Right renal cortex interstitium (tissue), 3 donors: Measurements from ENCODE around the gene KERA. TPM values are rescaled to one million over a fixed set of nuclear protein-coding genes. Genes with fewer than 3 reads are reported as not detected.
"Not testable (repeated sequence)": the region's sequence is repeated elsewhere in the genome, so short reads cannot be mapped to it uniquely, and the experiment has no call there.

Experiments used
- DNase-seq, 3 donors: peaks; one replicate each; pipeline ENCODE4 v3.0.0-alpha.2; 2013; ENCODE audit warnings: low read depth in 3 of 3, low spot score in 2 of 3
- polyA plus RNA-seq, 3 donors: library from polyadenylated mRNA; unstranded; fragments of 120-200 nt; gene quantifications; one replicate each; pipeline ENCODE4 v1.2.1, GENCODE V29; 2013; ENCODE audit not compliant: insufficient read length in 3 of 3

KERA gene, protein sequence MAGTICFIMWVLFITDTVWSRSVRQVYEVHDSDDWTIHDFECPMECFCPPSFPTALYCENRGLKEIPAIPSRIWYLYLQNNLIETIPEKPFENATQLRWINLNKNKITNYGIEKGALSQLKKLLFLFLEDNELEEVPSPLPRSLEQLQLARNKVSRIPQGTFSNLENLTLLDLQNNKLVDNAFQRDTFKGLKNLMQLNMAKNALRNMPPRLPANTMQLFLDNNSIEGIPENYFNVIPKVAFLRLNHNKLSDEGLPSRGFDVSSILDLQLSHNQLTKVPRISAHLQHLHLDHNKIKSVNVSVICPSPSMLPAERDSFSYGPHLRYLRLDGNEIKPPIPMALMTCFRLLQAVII
- not detected for polyA plus RNA-seq

GRCh38 chr12:91057368-91058165, at the start of gene KERA:
TSS of gene KERA (minus strand) at chr12:91058024. CDS start at chr12:91056281, 1,743 bp downstream.
- DNase-seq: no peak

GRCh38 chr12:91106283-91106682, 48.5 kb upstream of the KERA start:
- no peak for DNase-seq

GRCh38 chr12:91105807-91106206, 48.0 kb upstream of the KERA start:
- no peak for DNase-seq

- DNase-seq: no peak
These were observed 47.1 kb upstream of the KERA start for GRCh38 chr12:91104812-91105466.

DNA sequence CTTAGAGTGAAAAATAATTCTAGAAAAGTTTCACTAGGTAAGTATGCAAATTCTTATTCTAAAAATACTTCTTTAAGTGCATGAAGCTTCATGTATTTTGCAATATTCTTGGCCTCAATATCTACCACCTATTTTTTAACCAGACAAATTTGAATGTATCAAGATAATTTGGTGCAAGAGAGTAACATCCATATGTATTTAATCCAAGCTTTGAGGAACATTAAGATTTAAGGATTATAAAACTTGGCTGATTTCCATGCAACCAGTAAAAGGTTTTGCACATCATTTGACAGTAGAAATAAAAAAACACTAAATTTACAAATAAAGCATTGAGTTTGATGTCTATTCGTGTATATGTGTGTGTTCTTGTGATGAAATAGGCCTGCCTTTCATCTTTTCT, 45.8 kb upstream of the KERA start:
- no peak for DNase-seq

- DNase-seq: no peak
These were observed 45.3 kb upstream of the KERA start for GRCh38 chr12:91103101-91103500.

- no peak for DNase-seq
These were observed 43.1 kb upstream of the KERA start for GRCh38 chr12:91100906-91101305.

GRCh38 chr12:91099836-91100235, 42.0 kb upstream of the KERA start:
- DNase-seq: no peak

DNA sequence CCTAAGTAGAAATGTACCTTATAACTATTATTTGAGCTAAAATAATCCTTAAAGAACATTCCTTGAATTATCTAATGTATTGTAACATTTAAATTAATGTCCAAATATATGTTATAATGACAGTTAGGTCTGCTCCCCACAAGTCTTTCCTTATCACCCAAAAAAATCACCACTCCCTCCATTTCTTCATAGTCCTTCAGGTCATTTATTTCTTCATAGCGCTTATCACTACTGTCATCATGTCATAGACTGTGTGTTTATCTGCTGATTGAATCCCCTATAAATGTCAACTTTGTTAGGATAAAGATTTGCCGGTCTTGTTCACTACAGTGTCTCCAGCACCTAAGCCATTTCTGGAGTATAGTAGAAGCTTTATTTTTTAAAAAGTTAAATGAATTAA, 41.5 kb upstream of the KERA start:
- no peak for DNase-seq

DNA sequence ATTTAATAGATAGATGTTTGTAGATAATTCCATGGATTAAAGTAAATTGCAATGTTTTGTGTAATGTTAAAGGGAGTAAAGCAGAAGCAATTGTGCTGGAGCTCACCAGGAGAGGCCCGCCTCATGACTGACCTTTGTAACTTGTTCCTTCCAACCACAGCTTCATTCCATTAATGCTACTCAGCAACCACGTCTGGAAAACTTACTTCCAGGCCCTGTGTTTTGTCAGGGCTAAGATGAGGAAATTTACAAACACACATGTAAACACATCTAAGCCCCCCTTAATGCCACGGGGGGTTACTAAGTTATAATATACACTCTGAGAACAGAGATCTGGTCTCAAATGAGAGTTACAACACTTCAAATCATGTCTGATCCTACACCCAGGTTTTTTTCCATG, 41.1 kb upstream of the KERA start:
- no peak for DNase-seq

DNA sequence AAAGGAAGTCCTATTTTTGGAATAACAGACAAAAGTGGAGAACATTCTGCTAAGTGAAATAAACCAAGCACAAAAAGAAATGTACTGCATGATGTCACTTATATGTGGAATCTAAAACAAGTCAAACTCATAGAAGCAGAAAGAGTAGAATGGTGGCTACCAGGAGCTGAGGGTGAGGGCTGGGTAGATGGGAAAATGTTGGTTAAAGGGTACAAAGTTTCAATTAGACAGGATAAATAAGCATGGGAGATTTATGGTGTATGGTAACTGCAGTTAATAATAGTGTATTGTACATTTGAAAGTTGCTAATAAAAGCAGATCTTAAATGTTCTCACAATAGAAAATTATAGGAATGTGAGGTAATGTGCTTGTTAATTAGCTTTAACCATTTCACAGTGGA, 40.6 kb upstream of the KERA start:
- DNase-seq: no peak

- DNase-seq: no peak
These were observed 37.1 kb upstream of the KERA start for GRCh38 chr12:91094957-91095356.

GRCh38 chr12:91094032-91094662, 36.3 kb upstream of the KERA start:
- no peak for DNase-seq

GRCh38 chr12:91093341-91093740, 35.5 kb upstream of the KERA start:
- DNase-seq: no peak

DNA sequence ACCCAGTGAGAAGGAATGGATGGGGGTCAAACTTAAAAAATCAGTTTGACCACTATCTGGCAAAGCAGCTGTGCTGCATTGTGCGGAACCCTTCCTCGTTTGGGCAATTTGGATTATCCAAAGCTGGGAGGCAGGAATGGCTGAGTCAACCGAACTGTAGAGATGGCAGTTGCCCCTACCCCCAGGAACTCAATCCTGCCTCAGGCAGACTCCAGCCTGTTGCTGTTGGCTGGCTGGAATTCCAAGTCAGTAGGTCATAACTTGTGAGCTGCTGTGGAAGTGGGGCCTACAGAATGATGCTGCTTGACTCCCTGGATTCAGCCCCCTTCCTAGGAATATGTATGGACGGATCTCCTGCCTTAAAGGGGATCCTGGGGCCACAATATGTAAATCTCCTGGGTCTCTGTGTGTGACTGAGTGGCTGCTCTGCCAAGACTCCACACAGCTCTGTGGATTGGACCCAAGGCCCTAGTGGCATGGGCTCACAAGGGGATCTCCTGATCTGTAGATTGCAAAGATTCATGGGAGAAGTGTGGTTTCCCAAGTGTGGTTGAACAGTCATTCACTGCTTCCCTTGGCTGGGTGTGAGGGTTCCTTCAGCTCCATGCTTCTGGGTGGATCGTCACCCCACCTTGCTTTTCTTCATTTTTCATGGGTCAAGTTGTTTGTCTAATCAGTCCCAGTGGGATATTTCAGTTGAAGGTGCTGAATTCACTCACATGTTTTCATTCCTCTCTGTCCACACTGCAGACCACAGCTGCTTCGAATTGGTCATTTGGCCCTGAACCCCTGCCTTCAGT, 34.3 kb upstream of the KERA start:
- DNase-seq: no peak

DNA sequence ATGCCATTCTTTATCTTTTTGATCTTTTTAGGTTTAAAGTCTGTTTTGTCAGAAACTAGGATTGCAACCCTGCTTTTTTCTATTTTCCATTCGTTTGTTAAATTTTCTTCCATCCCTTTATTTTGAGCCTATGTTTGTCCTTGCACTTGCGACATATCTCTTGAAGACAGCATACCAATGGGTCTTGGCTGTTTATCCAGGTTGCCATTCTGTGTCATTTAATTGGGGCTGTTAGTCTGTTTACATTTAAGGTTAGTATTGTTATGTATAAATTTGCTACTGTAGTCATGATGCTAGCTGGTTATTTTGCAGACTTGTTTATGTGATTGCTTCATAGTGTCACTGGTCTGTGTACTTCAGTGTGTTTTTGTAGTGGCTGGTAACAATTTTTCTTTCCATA, 32.1 kb upstream of the KERA start:
- not testable (repeated sequence) for DNase-seq

DNA sequence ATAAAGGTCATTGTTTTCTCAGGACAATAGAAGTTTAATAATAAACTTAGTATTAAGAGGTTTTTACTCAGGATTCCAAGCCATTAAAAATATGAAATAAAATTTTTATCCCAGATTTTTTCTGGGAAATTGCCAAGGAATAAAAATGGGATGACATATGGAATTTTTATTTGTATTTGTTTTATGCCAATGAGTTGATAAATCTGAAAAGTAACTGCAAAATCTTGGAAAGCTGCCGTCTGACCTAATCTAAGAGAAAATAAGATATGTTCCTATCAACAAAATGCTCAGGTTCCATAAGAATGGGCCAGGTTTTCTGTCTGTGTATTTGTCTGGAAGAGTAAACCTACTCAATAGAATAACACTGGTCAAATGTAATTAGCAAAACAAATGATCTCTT, 22.2 kb upstream of the KERA start:
- no peak for DNase-seq

DNA sequence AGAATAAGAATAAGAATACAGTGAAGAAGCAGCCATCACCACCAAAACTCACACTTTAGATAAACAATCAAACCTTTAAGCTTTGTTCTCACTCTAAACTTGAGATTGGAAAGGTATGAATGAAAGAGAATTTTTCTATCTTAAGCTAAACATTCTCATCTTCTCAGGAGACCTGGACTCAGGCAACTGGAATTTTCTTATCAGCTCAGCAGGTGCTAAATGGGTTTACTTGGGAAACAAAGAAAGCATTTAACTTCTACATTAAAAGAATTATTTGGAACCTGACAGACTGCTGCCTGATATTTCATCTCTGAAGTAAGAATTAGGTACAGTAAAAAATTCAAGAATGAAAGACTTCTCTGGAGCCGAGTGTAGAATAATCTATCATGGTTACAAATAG, 20.7 kb upstream of the KERA start:
- DNase-seq: no peak

DNA sequence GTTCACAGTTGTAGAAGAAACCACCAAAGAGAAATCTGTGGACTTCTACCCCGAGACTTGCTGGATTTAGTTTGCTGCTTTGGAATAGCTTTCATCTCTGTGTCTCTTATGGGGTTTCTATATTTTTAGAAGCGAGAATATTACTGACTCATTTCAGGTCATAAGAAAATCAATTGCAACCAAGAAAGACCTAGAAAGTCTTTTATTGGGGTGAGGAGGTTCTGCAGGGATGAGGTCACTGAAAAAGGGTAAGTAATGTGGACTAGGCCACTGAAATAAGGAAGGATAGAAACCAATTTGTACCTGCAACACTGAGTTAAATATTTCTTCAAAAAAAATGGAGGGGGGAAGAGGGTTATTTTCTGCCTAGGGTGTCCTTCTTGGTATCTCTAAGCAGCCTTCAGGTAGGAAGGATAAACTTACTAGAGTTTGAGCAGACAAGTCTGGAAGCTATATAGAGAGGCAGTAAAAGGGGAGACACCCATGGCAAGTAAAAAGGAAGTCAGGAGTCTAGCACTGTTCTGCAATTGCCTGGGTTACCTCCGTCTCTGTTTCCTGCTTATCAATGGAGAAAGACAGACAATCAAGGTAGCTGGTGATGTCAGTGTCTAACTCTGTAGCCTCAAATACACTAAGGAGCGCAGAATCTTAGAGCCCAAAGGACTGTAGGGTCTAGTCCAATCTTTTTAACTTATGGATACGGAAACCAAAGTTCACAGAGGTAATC, 19.6 kb upstream of the KERA start:
- no peak for DNase-seq

GRCh38 chr12:91074851-91075250, 17.0 kb upstream of the KERA start:
- no peak for DNase-seq
